ENCODE measurements around the gene ADAM23. TPM values are rescaled to one million over a fixed set of nuclear protein-coding genes. Genes with fewer than 3 reads are reported as not detected.

ADAM23 gene
- total RNA-seq, 2 donors from 2014 or later = 0.52 to 0.93 TPM

- Histone ChIP-seq H3K4me1 (no peaks in the 10 kb centered on the region), H3K4me3 (no peak overlapping the region), H3K27ac (no peak overlapping the region), H3K9ac (ENCODE audit: low read depth in 2 of 2, low read length in 2 of 2) (no peak overlapping the region), H3K36me3 (no peaks in the 10 kb centered on the region), H3K27me3 (no peaks in the 10 kb centered on the region), H3K9me3 (no peaks in the 10 kb centered on the region)
- intact Hi-C loops (cut with DNase I) = no loop called here
- DNase-seq = no peak
- TF ChIP-seq, protein P1, sequence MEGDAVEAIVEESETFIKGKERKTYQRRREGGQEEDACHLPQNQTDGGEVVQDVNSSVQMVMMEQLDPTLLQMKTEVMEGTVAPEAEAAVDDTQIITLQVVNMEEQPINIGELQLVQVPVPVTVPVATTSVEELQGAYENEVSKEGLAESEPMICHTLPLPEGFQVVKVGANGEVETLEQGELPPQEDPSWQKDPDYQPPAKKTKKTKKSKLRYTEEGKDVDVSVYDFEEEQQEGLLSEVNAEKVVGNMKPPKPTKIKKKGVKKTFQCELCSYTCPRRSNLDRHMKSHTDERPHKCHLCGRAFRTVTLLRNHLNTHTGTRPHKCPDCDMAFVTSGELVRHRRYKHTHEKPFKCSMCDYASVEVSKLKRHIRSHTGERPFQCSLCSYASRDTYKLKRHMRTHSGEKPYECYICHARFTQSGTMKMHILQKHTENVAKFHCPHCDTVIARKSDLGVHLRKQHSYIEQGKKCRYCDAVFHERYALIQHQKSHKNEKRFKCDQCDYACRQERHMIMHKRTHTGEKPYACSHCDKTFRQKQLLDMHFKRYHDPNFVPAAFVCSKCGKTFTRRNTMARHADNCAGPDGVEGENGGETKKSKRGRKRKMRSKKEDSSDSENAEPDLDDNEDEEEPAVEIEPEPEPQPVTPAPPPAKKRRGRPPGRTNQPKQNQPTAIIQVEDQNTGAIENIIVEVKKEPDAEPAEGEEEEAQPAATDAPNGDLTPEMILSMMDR (IDR thresholded peaks at IDR 0.05) = no peak
Observed at GRCh38 chr2:206614811-206615210, 171.5 kb downstream of the ADAM23 start.

GRCh38 chr2:206615417-206616089 is 172.2 kb downstream of the ADAM23 start:
- Histone ChIP-seq H3K4me1 (no peaks in the 10 kb centered on the region), H3K4me3 (no peak overlapping the region), H3K27ac (no peak overlapping the region), H3K36me3 (no peaks in the 10 kb centered on the region), H3K9me3 (no peaks in the 10 kb centered on the region), H3K27me3 (no peaks in the 10 kb centered on the region), H3K9ac (ENCODE audit: low read depth in 2 of 2, low read length in 2 of 2) (no peak overlapping the region)
- TF ChIP-seq, protein P1 (IDR thresholded peaks at IDR 0.05) = no peak
- intact Hi-C loops (cut with DNase I) = no loop called here
- DNase-seq = no peak

DNA sequence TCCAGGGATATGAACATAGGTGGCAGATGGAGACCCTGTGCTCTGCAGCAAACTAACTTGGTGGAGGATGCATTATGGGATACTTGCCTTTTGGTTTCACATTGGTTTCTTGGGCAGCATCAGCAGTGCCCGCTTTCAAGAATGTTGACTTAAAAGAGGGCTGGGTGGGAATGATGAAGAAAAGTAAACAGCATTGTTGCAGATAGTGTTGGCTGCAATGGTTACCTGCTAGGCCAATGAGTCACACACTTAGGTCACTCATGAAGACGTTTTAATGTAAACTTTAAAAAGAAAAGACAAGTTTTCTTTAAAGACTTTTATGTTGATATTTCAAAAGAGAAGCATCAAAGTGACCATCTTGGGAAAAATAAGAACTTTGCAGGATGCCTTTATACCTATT is 172.8 kb downstream of the ADAM23 start:
- TF ChIP-seq, protein P1 (IDR thresholded peaks at IDR 0.05) = no peak
- no peak for DNase-seq

DNA sequence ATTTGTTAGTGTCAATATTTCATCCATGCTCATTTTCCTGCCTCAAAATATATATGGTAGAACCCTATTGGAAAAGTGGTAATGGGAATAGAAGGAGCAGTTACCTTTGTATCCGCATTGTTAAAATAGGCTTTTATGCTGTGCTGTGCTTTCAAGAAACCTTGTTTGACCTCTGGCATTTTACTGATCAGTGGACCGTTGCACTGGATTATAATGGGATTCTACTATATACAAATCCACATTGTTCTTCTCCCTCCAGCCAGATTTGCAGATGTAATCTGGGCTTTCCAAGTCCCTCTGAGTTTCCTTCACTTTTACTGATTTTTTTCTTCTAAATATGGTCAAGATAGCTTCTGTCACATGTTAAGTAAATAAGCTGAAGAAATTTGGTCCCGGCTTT is 175.7 kb downstream of the ADAM23 start:
- H3K9me3 ChIP-seq = no peaks in the 10 kb centered on the region
- no peaks in the 10 kb centered on the region for H3K27me3 ChIP-seq
- TF ChIP-seq, protein P1 (IDR thresholded peaks at IDR 0.05) = no peak
- no peak overlapping the region for H3K9ac ChIP-seq (ENCODE audit: low read depth in 2 of 2, low read length in 2 of 2)
- H3K36me3 ChIP-seq = no peaks in the 10 kb centered on the region
- no peak overlapping the region for H3K27ac ChIP-seq
- no peak overlapping the region for H3K4me3 ChIP-seq
- intact Hi-C loops (cut with DNase I) = no loop called here
- DNase-seq = no peak
- H3K4me1 ChIP-seq = no peaks in the 10 kb centered on the region

More for the DNA sequence above, 172.8 kb downstream of the ADAM23 start:
- Histone ChIP-seq H3K9me3 (no peaks in the 10 kb centered on the region), H3K27me3 (no peaks in the 10 kb centered on the region), H3K36me3 (no peaks in the 10 kb centered on the region), H3K4me1 (no peaks in the 10 kb centered on the region), H3K27ac (no peak overlapping the region), H3K4me3 (no peak overlapping the region), H3K9ac (ENCODE audit: low read depth in 2 of 2, low read length in 2 of 2) (no peak overlapping the region)
- intact Hi-C loops (cut with DNase I) = no loop called here

GRCh38 chr2:206626108-206626507 is 182.8 kb downstream of the ADAM23 start:
- intact Hi-C loops (cut with DNase I) = no loop called here
- Histone ChIP-seq H3K27ac (no peak overlapping the region), H3K4me3 (no peak overlapping the region), H3K9ac (ENCODE audit: low read depth in 2 of 2, low read length in 2 of 2) (no peak overlapping the region), H3K36me3 (no peaks in the 10 kb centered on the region), H3K27me3 (no peaks in the 10 kb centered on the region), H3K9me3 (no peaks in the 10 kb centered on the region), H3K4me1 (no peaks in the 10 kb centered on the region)
- no peak for DNase-seq
- TF ChIP-seq, protein P1 (IDR thresholded peaks at IDR 0.05) = no peak

All from colonic mucosa (tissue), 4 donors.